Ishikawa (cell line): ENCODE measurements around the gene KRT80.
A peak's percentile ranks its signal among the peaks of the same experiment; 100 is the strongest.

Experiments
- EGR1 ChIP-seq: IDR thresholded peaks from 2 replicates; pipeline ENCODE4 v1.6.1; 2012
- EP300 ChIP-seq: IDR thresholded peaks from 2 replicates; pipeline ENCODE4 v1.6.1; 2012; ENCODE audit warnings: borderline replicate concordance
- FOXM1 ChIP-seq: IDR thresholded peaks from 2 replicates; pipeline ENCODE4 v1.6.1; 2012; ENCODE audit warnings: low read depth, borderline replicate concordance
- RAD21 ChIP-seq: IDR thresholded peaks from 2 replicates; pipeline ENCODE4 v1.6.1; 2012; ENCODE audit warnings: low read depth
- REST ChIP-seq: IDR thresholded peaks from 2 replicates; pipeline ENCODE4 v1.6.1; 2012; ENCODE audit warnings: low read depth, mild to moderate bottlenecking
- TAF1 ChIP-seq: IDR thresholded peaks from 2 replicates; pipeline ENCODE4 v1.6.1; 2012; ENCODE audit warnings: low read depth, mild to moderate bottlenecking
- TCF12 ChIP-seq: IDR thresholded peaks from 2 replicates; pipeline ENCODE4 v1.6.1; 2012; ENCODE audit warnings: low read depth
- TEAD4 ChIP-seq: IDR thresholded peaks from 2 replicates; pipeline ENCODE4 v1.6.1; 2012
- YY1 ChIP-seq: IDR thresholded peaks from 2 replicates; pipeline ENCODE4 v1.6.1; 2012; ENCODE audit warnings: low read depth

GRCh38 chr12:52126605-52127578 is 64.9 kb downstream of the KRT80 start:
- TF ChIP-seq REST: no peak
- peak; percentile 20; the same call in 1 of the 2 replicates for TF ChIP-seq TCF12
- TF ChIP-seq FOXM1: no peak
- TF ChIP-seq EP300: no peak; the same call in 1 of the 2 replicates
- no peak for TF ChIP-seq TEAD4
- no peak for TF ChIP-seq RAD21
- TF ChIP-seq EGR1: no peak
- no peak for TF ChIP-seq TAF1
- no peak for TF ChIP-seq YY1
